Spinal cord (tissue), 10 donors: ENCODE measurements around the gene CFAP46. TPM values are rescaled to one million over a fixed set of nuclear protein-coding genes. Genes with fewer than 3 reads are reported as not detected.

ENCODE experiments used
- DNase-seq, 6 donors: peaks; one replicate each; pipeline versions ENCODE4 v3.0.0 to v3.0.0-alpha.2; 2013 to 2015; ENCODE audit warnings: low spot score in 6 of 6, low read depth in 4 of 6
- H3K27ac ChIP-seq: one replicate; pipeline ENCODE4 v1.5.1; 2013; ENCODE audit warnings: low read depth, low read length, control low read depth
- H3K27me3 ChIP-seq: one replicate; pipeline ENCODE4 v1.6.1; 2013; ENCODE audit warnings: low read length; ENCODE audit not compliant: control insufficient read depth, insufficient read depth
- H3K36me3 ChIP-seq: one replicate; pipeline ENCODE4 v1.6.1; 2013; ENCODE audit warnings: low read length; ENCODE audit not compliant: control insufficient read depth, insufficient read depth
- H3K4me1 ChIP-seq: one replicate; pipeline ENCODE4 v1.6.1; 2013; ENCODE audit warnings: low read length; ENCODE audit not compliant: control insufficient read depth, insufficient read depth
- H3K4me3 ChIP-seq: one replicate; pipeline ENCODE4 v1.5.1; 2013; ENCODE audit warnings: low read depth, low read length, control low read depth
- H3K9me3 ChIP-seq: one replicate; pipeline ENCODE4 v1.6.1; 2013; ENCODE audit warnings: low read length; ENCODE audit not compliant: control insufficient read depth, insufficient read depth
- WGBS: methylation state at CpG from one replicate; pipeline ENCODE4 v1.1.5; 2013; ENCODE audit warnings: missing lambda C conversion rate; ENCODE audit not compliant: insufficient coverage; 5-methylcytosine and 5-hydroxymethylcytosine counted together
- polyA plus RNA-seq, 2 donors: library from polyadenylated mRNA; unstranded; fragments of 120-200 nt; gene quantifications; one replicate each; pipeline ENCODE4 v1.2.1, GENCODE V29; 2013; ENCODE audit not compliant: insufficient read length in 2 of 2
- total RNA-seq, 2 donors: library from RNA; depleted of rRNA in 1 of 2; stranded (reverse); fragments of 120-200 nt in 1 of 2; fragments of >200 nt in 1 of 2; gene quantifications; one replicate each; pipeline versions ENCODE4 v1.2.3 to v1.2.4, GENCODE V29; 2013 to 2014
- donor health status: healthy.

CFAP46 gene
- total and polyA plus RNA-seq, 4 donors, result 5.3 to 14.3 (median 13.2) TPM

- H3K9me3 ChIP-seq, result no peaks in the 10 kb centered on the region
- H3K4me3 ChIP-seq, result no peak overlapping the region
- H3K27ac ChIP-seq, result no peak overlapping the region
- WGBS, result 87% methylated on average over 8 of the region's 8 CpGs
- no peak for DNase-seq
- no peaks in the 10 kb centered on the region for H3K27me3 ChIP-seq
- H3K4me1 ChIP-seq, result peaks cover 12% of the 10 kb centered on the region
- no peaks in the 10 kb centered on the region for H3K36me3 ChIP-seq
Measured at GRCh38 chr10:132986576-132986975, 44.2 kb upstream of the CFAP46 start.

GRCh38 chr10:132986076-132986475, 43.7 kb upstream of the CFAP46 start:
- no peak overlapping the region for H3K4me3 ChIP-seq
- no peak for DNase-seq
- H3K27me3 ChIP-seq, result no peaks in the 10 kb centered on the region
- peaks cover 10% of the 10 kb centered on the region for H3K4me1 ChIP-seq
- H3K27ac ChIP-seq, result no peak overlapping the region
- H3K36me3 ChIP-seq, result no peaks in the 10 kb centered on the region
- no peaks in the 10 kb centered on the region for H3K9me3 ChIP-seq
- 88% methylated on average over 7 of the region's 8 CpGs for WGBS

GRCh38 chr10:132985546-132985900, 43.2 kb upstream of the CFAP46 start:
- Histone ChIP-seq H3K36me3 (no peaks in the 10 kb centered on the region), H3K4me1 (peaks cover 9% of the 10 kb centered on the region), H3K9me3 (no peaks in the 10 kb centered on the region), H3K4me3 (no peak overlapping the region), H3K27ac (no peak overlapping the region), H3K27me3 (no peaks in the 10 kb centered on the region)
- 82% methylated on average over 3 of the region's 6 CpGs for WGBS
- no peak for DNase-seq

GRCh38 chr10:132984801-132985545, 42.6 kb upstream of the CFAP46 start:
- Histone ChIP-seq H3K4me3 (no peak overlapping the region), H3K27ac (no peak overlapping the region), H3K9me3 (no peaks in the 10 kb centered on the region), H3K36me3 (no peaks in the 10 kb centered on the region), H3K27me3 (no peaks in the 10 kb centered on the region), H3K4me1 (peaks cover 9% of the 10 kb centered on the region)
- 66% methylated on average over 22 of the region's 26 CpGs for WGBS
- DNase-seq, result no peak

DNA sequence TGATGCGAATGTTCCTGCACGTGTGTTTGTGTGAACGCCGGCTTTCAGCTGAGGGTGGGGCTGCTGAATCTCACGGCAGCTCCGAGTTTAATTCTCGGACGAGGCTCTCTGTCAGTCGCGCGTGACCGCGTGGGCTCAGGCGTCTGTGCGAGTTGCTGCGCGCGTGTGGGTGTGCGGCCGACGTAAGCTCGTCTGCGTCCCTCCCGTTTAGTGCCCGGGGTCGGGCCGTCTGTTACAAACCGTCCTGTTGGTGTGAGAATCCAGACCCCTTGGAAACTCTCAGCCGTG, 41.6 kb upstream of the CFAP46 start:
- no peaks in the 10 kb centered on the region for H3K36me3 ChIP-seq
- H3K27me3 ChIP-seq, result no peaks in the 10 kb centered on the region
- H3K27ac ChIP-seq, result no peak overlapping the region
- H3K4me1 ChIP-seq, result peaks cover 9% of the 10 kb centered on the region
- no peaks in the 10 kb centered on the region for H3K9me3 ChIP-seq
- H3K4me3 ChIP-seq, result no peak overlapping the region
- no peak for DNase-seq
- 84% methylated on average over 28 of the region's 29 CpGs for WGBS

DNA sequence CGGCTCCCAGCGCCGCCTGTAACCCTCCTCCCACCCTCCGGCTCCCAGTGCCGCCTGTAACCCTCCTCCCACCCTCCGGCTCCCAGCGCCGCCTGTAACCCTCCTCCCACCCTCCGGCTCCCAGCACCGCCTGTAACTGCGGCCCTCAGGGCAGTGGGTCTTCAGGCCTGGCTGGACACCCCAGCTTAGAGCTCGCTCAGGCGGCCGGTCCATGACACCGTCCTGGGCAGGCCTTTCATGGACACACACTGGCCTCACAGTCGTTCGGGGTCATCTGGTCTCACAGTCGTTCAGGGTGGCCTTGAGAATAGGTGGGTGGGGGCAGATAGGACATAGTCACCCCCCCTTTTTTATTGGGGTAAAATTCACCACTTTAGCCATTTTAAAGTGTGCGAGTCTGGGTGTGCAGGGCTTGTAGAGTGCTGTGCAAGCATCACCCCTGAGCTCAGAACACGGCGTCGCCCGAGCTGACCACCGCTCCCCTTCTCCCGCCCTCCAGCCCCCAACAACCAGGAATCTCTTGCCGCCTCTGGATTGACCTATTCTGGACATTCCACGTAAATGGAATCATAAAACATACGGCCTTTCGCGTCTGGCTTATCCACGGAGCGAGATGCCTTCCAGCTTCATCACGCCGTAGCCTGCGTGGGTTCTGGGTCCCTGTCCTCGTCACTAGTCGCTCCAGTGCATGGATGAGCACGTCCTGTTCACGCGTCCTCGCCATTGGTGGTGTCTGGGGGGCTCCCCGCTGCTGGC, 41.1 kb upstream of the CFAP46 start:
- 93% methylated on average over 35 of the region's 42 CpGs for WGBS
- no peak for DNase-seq
- H3K9me3 ChIP-seq, result no peaks in the 10 kb centered on the region
- H3K4me1 ChIP-seq, result peaks cover 8% of the 10 kb centered on the region
- no peak overlapping the region for H3K4me3 ChIP-seq
- no peaks in the 10 kb centered on the region for H3K36me3 ChIP-seq
- no peaks in the 10 kb centered on the region for H3K27me3 ChIP-seq
- no peak overlapping the region for H3K27ac ChIP-seq

- Histone ChIP-seq H3K27ac (no peak overlapping the region), H3K4me3 (no peak overlapping the region), H3K9me3 (no peaks in the 10 kb centered on the region), H3K4me1 (peaks cover 4% of the 10 kb centered on the region), H3K36me3 (no peaks in the 10 kb centered on the region), H3K27me3 (no peaks in the 10 kb centered on the region)
- no peak for DNase-seq
- WGBS, result 80% methylated on average over 28 of the region's 36 CpGs
Measured at GRCh38 chr10:132982301-132982989, 40.1 kb upstream of the CFAP46 start.

DNA sequence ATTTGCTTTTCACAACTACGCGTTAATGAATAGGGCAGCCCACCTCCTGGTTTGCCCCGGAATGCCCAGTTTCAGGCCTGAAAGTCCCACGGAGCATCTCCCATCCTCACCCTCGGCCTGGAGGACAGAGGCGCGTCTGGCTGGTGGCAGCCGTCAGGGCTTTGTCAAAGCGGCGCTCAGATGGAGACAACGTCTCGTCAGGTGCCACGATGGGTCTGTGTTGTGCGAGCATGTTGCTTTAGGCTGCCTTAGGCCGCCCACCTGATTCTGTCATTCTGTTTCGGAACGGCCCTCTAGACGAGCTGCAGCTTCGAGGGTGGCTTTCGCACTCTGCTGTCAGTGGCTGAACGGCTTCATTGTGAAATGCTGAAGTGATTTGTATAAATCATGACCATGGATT, 39.4 kb upstream of the CFAP46 start:
- WGBS, result 79% methylated on average over 15 of the region's 21 CpGs
- H3K4me3 ChIP-seq, result no peak overlapping the region
- peaks cover 4% of the 10 kb centered on the region for H3K4me1 ChIP-seq
- H3K9me3 ChIP-seq, result no peaks in the 10 kb centered on the region
- H3K27ac ChIP-seq, result no peak overlapping the region
- no peaks in the 10 kb centered on the region for H3K27me3 ChIP-seq
- no peak for DNase-seq
- H3K36me3 ChIP-seq, result no peaks in the 10 kb centered on the region

DNA sequence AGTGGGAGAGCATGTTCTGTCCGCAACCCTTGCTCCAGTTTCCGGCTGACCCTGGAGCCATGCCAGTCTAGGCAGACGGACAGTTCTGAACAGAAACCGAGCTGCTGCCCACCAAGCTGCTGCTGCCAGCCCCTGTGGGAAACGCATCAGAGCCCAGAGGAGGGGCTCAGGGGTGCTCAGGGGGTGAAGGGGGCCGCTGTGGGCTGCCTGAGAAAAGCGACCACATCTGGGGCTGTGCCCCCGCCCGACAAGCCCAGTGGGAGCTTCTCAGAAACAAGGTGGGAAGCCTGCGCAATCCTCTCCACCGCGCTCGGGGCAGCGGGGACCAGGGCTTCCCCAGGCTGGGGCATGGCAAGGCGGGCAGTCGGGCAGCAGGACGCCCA, 38.8 kb upstream of the CFAP46 start:
- no peaks in the 10 kb centered on the region for H3K9me3 ChIP-seq
- H3K27me3 ChIP-seq, result no peaks in the 10 kb centered on the region
- no peaks in the 10 kb centered on the region for H3K36me3 ChIP-seq
- H3K4me3 ChIP-seq, result no peak overlapping the region
- H3K4me1 ChIP-seq, result peaks cover 4% of the 10 kb centered on the region
- WGBS, result 77% methylated on average over 17 of the region's 17 CpGs
- H3K27ac ChIP-seq, result no peak overlapping the region
- no peak for DNase-seq
